ENCODE data around the gene TMEFF1.
"Not testable (repeated sequence)": the region's sequence is repeated elsewhere in the genome, so short reads cannot be mapped to it uniquely, and the experiment has no call there.

The TMEFF1 gene

DNA sequence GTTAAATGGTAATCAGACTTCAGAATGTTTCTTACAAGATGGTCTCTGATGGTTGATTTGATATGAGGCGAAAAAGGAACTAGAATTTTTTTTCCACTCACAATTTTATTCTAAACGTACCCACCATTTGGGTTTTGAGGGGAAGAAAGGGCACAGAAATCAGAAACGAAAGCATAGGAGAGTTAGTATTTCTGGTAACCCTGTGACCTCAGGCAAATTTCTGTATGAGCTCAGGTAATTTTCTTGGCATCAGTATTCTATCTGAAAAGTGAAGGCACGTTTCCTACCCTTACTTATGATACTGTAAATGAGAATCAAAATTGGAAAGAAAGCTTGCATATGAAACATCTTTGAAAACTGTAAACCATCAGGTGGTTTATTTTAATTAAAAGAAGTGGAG, 26.5 kb downstream of the TMEFF1 start:
- DNase-seq: no peak

DNA sequence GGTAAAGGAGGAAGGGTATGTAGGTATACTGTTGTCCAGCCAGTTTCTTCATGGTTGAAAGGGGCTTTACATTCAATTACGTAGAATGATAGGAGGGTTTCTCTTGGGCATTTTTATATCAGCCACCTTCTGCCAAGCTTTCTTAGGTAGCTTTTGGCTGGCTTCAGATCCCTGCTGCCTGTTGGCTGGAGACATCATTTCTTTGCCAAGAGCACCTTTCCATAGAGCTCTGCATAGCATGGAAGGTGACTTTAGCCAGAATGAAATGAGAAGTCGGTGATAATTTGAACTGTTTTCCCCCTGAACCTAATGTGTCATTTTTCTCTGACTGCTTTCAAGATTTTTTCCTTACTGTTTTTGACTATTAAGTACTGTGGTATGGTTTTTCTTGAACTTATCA, 26.9 kb downstream of the TMEFF1 start:
- no peak for DNase-seq

DNA sequence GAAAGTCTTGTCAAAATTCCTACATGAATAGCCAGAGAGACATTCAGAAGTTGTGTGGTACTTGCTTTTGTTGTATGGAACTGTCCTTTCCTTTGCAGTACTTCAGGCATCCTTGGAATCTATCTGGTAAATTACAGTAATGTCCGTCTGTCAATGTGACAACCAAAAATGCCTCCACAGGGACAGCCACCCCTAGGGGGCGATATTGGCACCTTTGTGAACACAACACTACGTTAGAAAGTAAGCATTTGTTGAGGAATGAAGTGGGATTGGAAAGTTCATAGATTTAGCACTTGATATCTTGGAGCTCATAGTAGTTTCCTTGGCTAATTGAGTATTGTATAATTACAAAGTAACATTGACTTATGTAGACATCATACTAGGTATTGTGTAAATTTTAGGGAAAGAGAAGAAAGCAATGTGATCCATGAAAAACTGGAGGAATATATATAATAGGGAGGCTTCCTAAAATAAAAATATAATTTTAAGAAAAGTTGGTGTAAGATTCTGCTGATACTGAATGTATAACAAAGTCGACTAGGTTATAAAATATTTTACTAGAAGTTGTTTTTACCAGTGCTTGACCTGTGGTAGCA, 32.7 kb downstream of the TMEFF1 start:
- no peak for DNase-seq

DNA sequence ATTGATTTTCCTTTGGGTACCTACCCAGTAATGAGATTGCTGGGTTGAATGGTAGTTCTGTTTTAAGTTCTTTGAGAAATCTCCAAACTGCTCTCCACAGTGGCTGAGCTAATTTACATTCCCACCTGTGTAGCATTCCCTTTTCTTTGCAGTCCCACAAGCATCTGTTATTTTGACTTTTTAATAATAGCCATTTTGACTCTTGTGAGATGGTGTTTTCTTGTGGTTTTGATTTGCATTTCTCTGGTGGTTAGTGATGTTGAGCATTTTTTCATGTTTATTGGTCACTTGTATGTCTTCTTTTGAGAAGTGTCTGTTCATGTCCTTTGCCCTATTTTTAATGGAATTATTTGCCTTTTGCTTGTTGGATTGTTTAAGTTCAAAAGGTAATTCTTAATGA, 34.4 kb downstream of the TMEFF1 start:
- not testable (repeated sequence) for DNase-seq

DNA sequence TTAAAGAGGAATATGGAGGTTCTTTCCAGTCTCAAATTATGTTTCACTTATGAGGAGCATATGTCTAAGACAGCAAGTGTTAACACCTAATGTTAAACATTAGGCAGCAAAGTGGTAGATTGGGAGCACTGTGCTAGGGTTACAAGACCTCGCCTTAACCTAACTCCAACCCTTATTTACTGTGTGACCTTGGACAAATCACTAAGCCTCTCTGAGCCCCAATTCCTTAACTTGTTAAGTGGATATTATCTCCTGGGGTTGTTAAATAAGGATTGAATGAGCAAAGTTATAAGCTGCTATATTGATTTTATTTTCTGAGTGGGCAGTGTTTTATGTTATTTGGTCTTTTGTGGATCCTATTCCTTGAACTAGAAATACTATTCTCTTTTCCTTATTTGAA, 38.3 kb downstream of the TMEFF1 start:
- no peak for DNase-seq

DNA sequence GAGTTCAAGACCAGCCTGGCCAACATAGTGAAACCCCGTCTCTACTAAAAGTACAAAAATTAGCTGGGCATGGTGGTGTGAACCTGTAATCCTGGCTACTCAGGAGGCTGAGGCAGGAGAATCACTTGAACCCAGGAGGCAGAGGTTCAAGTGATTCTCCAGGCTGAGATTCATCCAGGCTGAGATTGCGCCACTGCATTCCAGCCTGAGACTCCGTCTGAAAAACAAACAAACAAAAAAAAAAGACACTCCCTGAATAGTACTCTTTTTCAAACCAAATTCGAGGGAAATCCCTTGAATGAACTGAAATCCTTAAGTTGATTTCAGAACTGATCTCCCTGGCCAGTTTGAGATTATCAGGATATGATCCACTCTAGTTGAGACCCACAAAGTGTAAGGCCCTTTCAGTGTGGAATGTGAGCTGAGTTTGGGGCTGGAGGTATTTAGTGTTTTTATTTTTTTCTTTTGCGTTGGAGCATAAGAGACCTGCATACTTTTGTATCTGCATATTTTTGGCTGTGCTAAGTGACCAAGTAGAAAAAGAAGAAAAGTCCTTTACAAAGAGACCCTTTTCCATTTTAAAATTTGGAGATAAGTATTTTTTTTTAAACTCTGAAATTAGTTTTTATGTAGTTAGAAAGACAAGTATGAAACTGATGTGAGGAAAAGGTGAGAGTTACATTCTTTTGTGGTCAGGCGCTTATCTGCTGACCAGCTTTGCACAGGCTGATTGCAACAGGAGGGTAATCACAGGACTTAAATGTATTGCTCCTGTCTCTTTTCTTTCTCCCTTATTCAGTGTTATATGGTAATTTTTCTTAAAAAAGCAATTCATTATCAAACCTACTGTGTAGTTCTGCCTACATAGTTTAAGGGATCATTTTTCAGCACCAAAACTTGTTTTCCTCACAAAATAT, 42.9 kb downstream of the TMEFF1 start:
- no peak for DNase-seq

DNA sequence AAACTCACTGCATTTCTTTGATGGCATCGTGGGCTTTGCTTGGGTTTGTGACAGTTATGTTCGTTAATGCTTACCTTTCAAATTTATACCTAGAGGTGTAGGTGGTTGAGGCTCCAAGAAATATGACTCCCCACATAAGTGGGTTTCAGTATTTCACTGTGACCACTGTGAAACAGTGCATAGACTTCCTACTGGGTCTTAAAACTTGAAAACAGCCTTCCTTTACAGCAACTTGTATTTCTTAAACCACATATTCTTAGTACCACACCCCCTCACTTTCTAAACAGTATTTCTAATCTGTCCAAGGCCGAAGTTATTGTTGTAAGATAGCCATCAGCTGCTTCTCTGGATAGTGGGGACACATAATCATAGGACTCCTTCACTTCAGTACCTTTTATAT, 48.3 kb downstream of the TMEFF1 start:
- no peak for DNase-seq

DNA sequence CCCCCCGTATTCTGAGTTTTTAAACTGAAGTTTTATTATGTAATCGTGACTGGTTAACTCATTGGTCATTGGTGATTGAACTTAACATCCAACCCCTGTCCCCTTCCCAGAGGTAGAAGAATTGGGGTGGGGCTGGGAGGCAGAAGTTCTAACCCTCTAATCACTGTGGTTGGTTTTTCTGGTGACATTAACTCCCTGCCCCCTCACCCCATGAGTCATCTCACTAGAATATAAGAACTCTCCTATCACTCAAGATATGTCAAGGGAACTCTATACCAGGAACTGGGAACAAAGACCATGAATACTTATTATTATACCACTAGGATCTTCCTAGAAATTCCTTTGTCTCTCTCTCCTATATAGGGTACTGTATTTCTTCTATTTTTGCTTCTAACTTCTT, 52.6 kb downstream of the TMEFF1 start:
- no peak for DNase-seq

DNA sequence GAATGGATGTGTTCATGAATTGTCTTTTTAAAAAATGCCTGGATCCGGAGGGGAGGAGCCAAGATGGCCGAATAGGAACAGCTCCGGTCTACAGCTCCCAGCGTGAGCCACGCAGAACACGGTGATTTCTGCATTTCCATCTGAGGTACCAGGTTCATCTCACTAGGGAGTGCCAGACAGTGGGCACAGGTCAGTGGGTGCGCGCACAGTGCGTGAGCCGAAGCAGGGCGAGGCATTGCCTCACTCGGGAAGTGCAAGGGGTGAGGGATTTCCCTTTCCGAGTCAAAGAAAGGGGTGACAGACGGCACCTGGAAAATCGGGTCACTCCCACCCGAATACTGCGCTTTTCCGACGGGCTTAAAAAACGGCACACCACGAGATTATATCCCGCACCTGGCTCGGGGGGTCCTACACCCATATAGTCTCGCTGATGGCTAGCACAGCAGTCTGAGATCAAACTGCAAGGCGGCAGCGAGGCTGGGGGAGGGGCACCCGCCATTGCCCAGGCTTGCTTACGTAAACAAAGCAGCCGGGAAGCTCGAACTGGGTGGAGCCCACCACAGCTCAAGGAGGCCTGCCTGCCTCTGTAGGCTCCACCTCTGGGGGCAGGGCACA, 54.3 kb downstream of the TMEFF1 start:
- not testable (repeated sequence) for DNase-seq

DNA sequence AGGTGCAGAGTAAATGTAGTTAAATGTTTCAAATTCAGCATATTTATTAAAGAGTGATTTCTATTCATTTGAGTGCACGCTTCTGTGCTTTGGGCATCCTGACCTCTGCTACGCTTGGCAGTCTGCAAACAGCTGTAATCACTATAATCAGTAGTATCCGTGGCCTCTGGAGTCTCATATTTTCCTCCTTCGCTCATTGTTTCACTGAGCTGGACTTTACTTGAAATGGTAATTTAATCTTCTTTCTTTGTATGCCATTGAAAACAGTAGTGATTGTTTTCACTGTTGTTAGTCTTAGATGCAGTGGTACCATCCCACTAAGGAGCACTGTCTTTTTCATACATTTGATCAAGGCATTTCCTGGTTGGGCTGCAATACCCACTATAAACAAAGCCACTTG, 61.5 kb downstream of the TMEFF1 start:
- no peak for DNase-seq

DNA sequence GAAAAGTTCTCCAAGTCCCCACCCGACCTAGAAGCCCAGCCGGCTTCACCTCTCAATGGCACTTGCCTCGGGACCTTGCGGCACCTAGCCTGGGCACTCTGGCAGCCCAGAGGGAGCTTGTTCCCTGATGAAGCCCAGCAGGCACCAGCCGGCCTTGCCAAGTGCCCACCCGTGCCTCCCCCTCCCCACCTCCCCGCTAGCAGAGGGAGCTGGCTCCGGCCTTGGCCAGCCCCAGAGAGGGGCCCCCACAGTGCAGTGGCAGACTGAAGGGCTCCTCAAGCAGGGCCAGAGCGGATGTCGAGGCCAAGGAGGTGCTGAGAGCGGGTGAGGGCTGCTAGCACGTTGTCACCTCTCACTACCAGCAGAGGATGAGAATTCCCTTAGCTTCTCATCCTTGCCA, 67.4 kb downstream of the TMEFF1 start:
- DNase-seq: no peak

DNA sequence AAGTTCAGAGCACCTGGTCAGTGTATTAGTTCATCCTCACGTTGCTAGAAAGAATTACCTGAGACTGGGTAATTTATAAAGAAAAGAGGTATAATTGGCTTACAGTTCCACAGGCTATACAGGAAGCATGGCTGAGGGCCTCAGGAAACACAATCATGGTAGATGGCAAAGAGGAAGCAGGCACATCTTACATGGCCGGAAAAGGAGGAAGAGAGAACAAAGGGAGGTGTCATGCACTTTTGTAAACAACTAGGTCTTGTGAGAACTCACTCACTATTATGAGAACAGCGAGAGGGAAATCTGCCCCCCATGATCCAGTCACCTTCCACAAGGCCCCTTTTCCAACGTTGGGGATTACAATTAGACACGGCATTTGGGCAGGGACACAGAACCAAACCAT, 76.1 kb downstream of the TMEFF1 start:
- DNase-seq: no peak

DNA sequence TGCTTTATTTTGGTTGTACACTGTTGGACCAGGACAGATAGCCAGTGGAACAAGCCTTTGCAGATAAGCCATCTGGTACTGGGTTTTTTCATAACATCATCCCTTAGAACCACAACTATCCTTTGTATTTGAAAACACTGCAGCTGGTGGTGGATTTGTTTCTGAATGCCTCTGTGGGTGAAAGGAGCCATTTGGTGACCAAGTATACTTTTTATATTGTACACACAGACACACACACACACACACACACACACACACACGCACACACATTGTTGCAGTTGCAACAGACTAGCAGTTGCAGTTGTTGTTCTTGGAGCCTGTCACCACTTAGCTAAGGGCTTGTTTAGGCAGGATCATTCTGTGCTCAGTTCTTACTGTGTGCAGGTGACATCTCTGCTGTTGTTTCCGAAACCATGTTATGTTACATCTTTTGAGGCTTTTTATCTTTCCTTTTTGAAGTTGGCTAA, 82.0 kb downstream of the TMEFF1 start:
- DNase-seq: no peak

DNA sequence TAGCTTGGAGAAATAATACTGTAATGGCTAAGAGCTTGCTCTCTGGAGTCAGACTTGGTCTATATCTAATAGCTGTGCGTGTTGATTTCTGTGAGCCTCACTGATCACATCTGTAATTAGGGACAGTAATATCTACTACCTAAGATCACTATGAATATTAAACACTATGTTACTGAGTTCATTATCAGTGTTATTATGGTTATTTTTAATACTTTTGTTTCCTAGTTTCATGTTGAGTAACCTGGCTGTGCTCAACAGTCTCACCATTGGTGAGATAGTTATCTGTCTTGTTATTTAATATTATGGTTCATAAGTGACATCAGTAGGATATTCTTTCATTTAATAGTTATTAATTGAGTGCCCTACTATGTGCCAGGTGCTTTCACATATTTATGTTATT, 82.5 kb downstream of the TMEFF1 start:
- no peak for DNase-seq

DNA sequence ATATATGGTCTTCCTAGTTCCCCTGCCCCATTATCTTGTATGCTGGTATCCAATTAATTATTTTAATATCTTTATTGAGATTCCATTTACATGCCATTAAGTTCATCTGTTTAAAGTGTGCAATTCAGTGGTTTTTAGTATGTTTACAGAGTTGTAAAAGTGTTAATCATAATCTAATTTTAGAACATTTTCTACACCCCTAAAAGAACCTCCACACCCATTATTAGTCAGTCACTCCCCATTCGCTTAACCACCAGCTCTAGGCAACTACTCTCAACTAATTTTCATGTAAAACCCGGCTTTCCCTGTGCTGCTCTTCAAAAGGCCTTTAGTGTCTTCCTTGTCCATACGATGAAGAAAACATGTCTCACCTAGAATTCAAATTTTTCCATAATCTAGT, 84.1 kb downstream of the TMEFF1 start:
- no peak for DNase-seq

DNA sequence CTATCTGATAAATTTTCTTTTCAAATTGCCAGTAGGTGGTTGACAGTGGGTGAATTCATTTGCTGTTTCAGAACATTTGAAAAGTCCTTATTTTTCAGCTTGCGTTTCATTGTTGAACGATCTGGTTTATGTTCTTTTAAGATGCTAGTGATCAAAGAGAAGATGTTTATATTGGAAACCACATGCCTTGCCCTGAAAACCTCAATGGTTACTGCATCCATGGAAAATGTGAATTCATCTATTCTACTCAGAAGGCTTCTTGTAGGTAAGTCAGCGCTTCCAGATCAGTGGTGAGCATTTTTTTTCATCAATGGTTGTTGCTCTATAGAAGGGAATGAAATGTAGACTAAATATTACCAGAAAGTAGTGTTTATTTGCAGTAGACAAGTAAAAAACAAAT, 88.3 kb downstream of the TMEFF1 start:
- DNase-seq: no peak

DNA sequence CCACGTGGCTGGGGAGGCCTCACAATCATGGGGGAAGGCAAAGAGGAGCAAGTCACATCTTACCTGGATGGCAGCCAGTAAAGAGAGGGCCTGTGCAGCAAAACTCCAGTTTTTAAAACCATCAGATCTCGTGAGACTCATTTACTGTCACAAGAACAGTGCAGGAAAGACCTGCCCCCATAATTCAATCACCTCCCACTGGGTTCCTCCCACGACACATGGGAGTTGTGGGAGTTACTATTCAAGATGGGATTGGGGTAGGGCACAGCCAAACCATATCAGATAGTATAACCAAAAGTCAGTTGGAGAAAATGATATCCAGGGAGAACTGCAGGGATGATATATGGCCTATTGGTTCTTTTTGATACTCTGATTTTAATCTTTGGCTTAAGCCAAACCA, 94.9 kb downstream of the TMEFF1 start:
- no peak for DNase-seq

DNA sequence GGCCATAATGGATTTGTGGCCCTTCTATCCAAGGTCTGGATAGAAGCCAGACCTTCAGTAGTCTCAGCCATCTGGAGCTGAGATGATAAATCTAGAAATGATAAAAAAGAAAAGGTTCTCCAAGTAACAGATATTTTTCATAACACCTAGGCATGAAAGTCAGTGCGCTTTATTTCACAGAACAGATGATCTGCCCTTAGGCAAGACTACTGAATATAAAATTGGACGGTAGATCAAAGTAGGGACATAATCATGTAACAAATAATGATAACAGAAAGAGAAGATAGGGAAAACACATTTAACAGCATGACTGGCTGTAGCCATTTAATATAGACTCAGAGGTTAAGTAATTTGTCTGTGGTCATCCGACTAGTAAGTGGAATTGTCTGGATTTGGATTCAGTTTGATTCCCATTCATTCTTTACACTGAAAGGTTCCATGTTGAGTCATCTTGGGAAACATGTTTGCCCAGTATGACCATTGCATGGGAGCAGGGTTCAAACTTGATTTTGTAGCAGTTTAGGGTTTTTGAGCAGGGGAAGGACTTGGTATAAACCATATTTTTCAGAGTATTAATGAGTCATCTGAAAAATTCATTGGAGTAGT, 100.8 kb downstream of the TMEFF1 start:
- DNase-seq: no peak

DNA sequence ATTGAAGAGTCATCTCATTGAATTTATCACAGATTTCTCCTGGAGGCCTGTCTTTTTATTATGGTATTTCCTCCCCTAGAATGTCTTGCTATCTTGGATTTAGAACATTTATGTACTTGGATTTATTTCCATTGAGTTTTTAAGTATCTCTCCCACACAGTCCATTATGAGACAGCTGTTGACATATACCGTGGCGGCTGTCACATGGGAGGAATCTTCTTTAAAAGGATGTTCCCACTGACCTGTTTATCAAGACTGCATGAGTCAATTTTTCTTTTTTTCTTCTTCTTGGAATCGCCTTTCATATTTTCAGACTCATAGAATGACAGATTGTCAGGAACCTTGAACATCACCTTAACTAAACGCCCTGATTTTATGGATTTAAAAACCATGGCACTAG, 102.1 kb downstream of the TMEFF1 start:
- no peak for DNase-seq

DNA sequence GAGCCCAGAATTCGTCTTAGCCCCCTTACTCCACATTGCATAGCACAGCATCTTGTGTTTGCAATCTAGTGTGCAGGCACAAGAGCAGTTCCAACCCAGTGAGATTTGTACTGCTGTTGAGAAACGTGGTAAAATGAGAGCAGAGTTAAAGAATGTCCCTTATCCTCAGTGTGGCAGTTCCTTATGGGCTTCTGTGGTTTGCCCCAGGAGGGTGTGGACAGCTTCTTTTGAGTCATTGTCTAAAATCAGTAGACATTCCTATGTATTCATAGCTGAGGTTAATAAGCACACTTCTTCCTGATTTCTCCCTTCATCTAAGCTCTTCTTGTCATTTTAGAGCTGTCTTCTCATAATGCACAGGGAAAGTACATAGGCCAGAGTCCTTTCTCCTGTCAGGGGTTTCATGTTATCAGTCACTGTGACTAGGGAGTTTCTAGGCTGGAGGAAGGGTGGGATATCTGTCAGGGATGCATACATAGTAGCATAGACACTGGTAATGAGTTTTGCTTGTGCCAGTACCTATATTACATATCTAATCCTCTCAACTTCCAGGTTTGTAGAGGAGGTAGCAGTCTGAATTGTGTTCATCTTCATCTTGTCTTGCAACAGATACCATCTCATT, 102.9 kb downstream of the TMEFF1 start:
- DNase-seq: no peak

DNA sequence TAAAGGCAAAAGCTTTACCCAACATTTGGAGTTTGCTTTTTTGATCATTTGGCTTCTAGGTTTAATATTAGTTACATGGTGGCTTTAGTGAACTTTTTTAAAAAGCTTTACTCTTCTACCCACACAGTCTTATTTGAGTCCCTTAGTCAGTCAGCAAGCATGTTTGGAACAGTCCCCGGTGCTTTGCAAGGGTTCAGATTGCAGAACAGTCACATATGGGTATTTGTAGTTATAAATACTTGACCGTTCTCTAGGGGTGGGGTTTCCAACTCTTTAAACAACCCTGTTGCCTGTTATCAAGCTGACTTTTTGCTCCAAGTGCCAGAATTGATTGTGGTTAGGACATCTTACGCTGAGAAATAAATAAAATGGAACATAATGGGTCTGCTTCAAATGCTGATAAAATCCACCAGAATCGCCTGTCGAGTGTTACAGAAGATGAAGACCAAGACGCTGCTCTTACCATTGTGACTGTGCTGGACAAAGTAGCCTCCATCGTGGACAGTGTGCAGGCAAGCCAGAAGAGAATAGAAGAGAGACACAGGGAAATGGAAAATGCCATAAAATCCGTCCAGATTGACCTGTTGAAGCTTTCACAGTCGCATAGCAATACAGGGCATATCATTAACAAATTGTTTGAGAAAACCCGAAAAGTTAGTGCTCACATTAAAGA, 105.0 kb downstream of the TMEFF1 start, which contains the start of gene CAVIN4:
Gene CAVIN4, plus strand, starts transcription at position 304 of the 673 bp plus-strand sequence. Its CDS starts 65 bp downstream, at position 369.
- DNase-seq: no peak

DNA sequence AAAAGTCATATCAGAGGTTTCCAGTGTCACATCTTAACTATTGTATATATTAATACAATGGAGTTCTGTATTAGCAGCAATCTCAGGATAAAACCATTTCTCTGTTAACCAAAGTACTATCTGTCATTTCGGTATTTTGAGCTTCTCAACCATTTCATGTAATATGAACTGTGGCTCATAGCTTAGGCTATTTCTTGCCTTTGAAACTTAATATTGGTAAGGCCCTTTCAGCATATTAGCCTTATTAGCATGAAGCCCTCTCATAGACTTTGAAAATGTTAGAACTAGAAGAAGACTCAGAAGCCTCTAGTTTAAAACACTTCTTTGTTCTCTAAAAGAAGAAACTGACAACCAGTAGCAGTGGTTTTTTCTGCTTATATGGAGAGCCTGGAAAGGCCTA, 105.7 kb downstream of the TMEFF1 start:
- no peak for DNase-seq

All from NCI-H510A treated with DMSO at 0.1 percent for 48 hours (cell line).